HCT116 (cell line): ENCODE data around the gene BCL11B. TPM values are rescaled to one million over a fixed set of nuclear protein-coding genes. Genes with fewer than 3 reads are reported as not detected.

ENCODE experiments used
- ATAC-seq: fragments of 200-7000 bp; cut with Tn5 transposase; 2 replicates; pipeline ENCODE4 v1.9.1; 2020; ENCODE audit warnings: mild to moderate bottlenecking, moderate library complexity
- BruUV-seq: library from RNA; stranded (reverse); fragments of 400-500 nt; replicated peaks from 2 replicates; lab custom pipeline; 2021; lab: Mats Ljungman, UMichigan
- CTCF ChIA-PET: fragments of 300-600 bp; sonication (Branson Sonifier 250); formaldehyde crosslinking; loops from one replicate; lab custom pipeline; 2021; ENCODE audit warnings: antibody characterized with exemption; lab: Charles Lee
- POLR2A ChIA-PET: fragments of 300-600, 350-600 bp; sonication (Branson Sonifier 250); formaldehyde crosslinking; loops from one replicate; lab custom pipeline; 2021; ENCODE audit warnings: antibody characterized with exemption; lab: Charles Lee
- RAD21 ChIA-PET, 2 experiments: fragments of 300-600 bp; sonication (Branson Sonifier 250); formaldehyde crosslinking; loops; one replicate each; lab custom pipeline; 2023; ENCODE audit warnings: low total read pairs in 2 of 2; ENCODE audit not compliant: uncharacterized antibody in 2 of 2, unreplicated experiment in 2 of 2, low non-redundant PET in 1 of 2; lab: Charles Lee
- DNase-seq: peaks from one replicate; pipeline ENCODE4 v3.0.0-alpha.2; 2010; ENCODE audit warnings: low read depth, low spot score
- H2AFZ ChIP-seq: fragments of 200-600 bp; shearing (Covaris generic), sonication (generic); 2 replicates; pipeline ENCODE4 v1.6.1; 2017; ENCODE audit warnings: low read depth, mixed run types, mixed read lengths, antibody characterized with exemption, low read length; ENCODE audit not compliant: poor library complexity, severe bottlenecking
- H3K27ac ChIP-seq: 2 replicates; pipeline ENCODE4 v1.5.1; 2012; ENCODE audit warnings: low read depth, low read length
- H3K27me3 ChIP-seq: fragments of 200-600 bp; sonication (generic); 2 replicates; pipeline ENCODE4 v1.6.1; 2016; ENCODE audit warnings: mixed run types, low read length, mixed read lengths; ENCODE audit not compliant: insufficient read depth
- H3K36me3 ChIP-seq, 2 experiments: fragments of 200-500 bp in 1 of 2; fragments of 200-600 bp in 1 of 2; sonication (Bioruptor generic) in 1 of 2; sonication (generic) in 1 of 2; 2 replicates each; pipeline versions ENCODE4 v1.5.1 to v1.6.1; 2014 to 2016; ENCODE audit warnings: low read length in 2 of 2, inconsistent platforms in 1 of 2, mixed read lengths in 1 of 2, mixed run types in 1 of 2; ENCODE audit not compliant: insufficient read depth in 2 of 2, control insufficient read depth in 1 of 2
- H3K4me1 ChIP-seq, 2 experiments: fragments of 200-600 bp in 1 of 2; sonication (generic) in 1 of 2; 2 replicates each; pipeline versions ENCODE4 v1.5.1 to v1.6.1; 2012 to 2017; ENCODE audit warnings: low read length in 2 of 2, inconsistent platforms in 1 of 2, mild to moderate bottlenecking in 1 of 2, mixed read lengths in 1 of 2, mixed run types in 1 of 2, moderate library complexity in 1 of 2; ENCODE audit not compliant: insufficient read depth in 2 of 2, control insufficient read depth in 1 of 2
- H3K4me2 ChIP-seq: fragments of 200-600 bp; sonication (generic); 2 replicates; pipeline ENCODE4 v1.6.1; 2017; ENCODE audit warnings: mixed run types, low read length, mixed read lengths
- H3K4me3 ChIP-seq, 2 experiments: fragments of 200-600 bp in 1 of 2; sonication (generic) in 1 of 2; replicated peaks in 1 of 2; 2 replicates each; pipeline ENCODE4 v1.5.1; 2011 to 2016; ENCODE audit warnings: low read length in 2 of 2, control low read depth in 1 of 2, low read depth in 1 of 2, mild to moderate bottlenecking in 1 of 2, mixed read lengths in 1 of 2, mixed run types in 1 of 2
- H3K79me2 ChIP-seq: fragments of 200-600 bp; sonication (generic); 2 replicates; pipeline ENCODE4 v1.6.1; 2017; ENCODE audit warnings: mild to moderate bottlenecking, mixed run types, low read length, moderate library complexity, mixed read lengths; ENCODE audit not compliant: insufficient read depth
- H3K9ac ChIP-seq: fragments of 200-600 bp; sonication (generic); 2 replicates; pipeline ENCODE4 v1.6.1; 2016; ENCODE audit warnings: low read length, mixed read lengths
- H3K9me2 ChIP-seq: fragments of 200-600 bp; sonication (generic), shearing (Covaris generic); 2 replicates; pipeline ENCODE4 v1.6.1; 2017; ENCODE audit warnings: mixed run types, mild to moderate bottlenecking, moderate library complexity; ENCODE audit not compliant: insufficient read depth
- H3K9me3 ChIP-seq, 2 experiments: fragments of 200-500 bp in 1 of 2; fragments of 200-600 bp in 1 of 2; sonication (Bioruptor generic) in 1 of 2; sonication (generic) in 1 of 2; 2 replicates each; pipeline ENCODE4 v1.6.1; 2014 to 2017; ENCODE audit warnings: low read length in 2 of 2, mixed read lengths in 2 of 2, inconsistent platforms in 1 of 2, low read depth in 1 of 2, mild to moderate bottlenecking in 1 of 2, mixed run types in 1 of 2, moderate library complexity in 1 of 2; ENCODE audit not compliant: control insufficient read depth in 1 of 2, insufficient read depth in 1 of 2
- H4K20me1 ChIP-seq: fragments of 200-600 bp; sonication (generic), shearing (Covaris generic); 2 replicates; pipeline ENCODE4 v1.6.1; 2017; ENCODE audit warnings: mixed run types, mild to moderate bottlenecking, moderate library complexity; ENCODE audit not compliant: insufficient read depth
- ATF3 ChIP-seq: IDR thresholded peaks from 2 replicates; pipeline ENCODE4 v1.6.1; 2012
- CTCF ChIP-seq, 3 experiments: fragments of 200-600 bp in 1 of 3; sonication (generic) in 1 of 3; IDR thresholded peaks in 2 of 3; conservative IDR thresholded peaks in 1 of 3; 2 replicates each; pipeline ENCODE4 v1.5.1; 2012 to 2017; ENCODE audit warnings: low read depth in 2 of 3, low read length in 2 of 3, antibody characterized with exemption in 1 of 3, borderline replicate concordance in 1 of 3, control low read depth in 1 of 3, mild to moderate bottlenecking in 1 of 3, mixed read lengths in 1 of 3, mixed run types in 1 of 3, moderate library complexity in 1 of 3; ENCODE audit not compliant: insufficient read depth in 1 of 3
- EGR1 ChIP-seq: IDR thresholded peaks from 2 replicates; pipeline ENCODE4 v1.6.1; 2012; ENCODE audit warnings: low read depth
- ELF1 ChIP-seq: IDR thresholded peaks from 2 replicates; pipeline ENCODE4 v1.6.1; 2012; ENCODE audit warnings: low read depth, borderline replicate concordance
- EZH2 ChIP-seq: fragments of 200-600 bp; sonication (generic); IDR thresholded peaks from 2 replicates; pipeline ENCODE4 v1.6.1; 2017; ENCODE audit warnings: antibody characterized with exemption, mixed run types
- MAX ChIP-seq: IDR thresholded peaks from 2 replicates; pipeline ENCODE4 v1.6.1; 2012
- POLR2A ChIP-seq: IDR thresholded peaks from 2 replicates; pipeline ENCODE4 v1.7.0; 2011; ENCODE audit warnings: borderline replicate concordance; ENCODE audit not compliant: insufficient read depth, insufficient read length; ENCODE audit errors: extremely low read depth
- POLR2AphosphoS5 ChIP-seq: IDR thresholded peaks from 2 replicates; pipeline ENCODE4 v1.6.1; 2011; ENCODE audit warnings: mild to moderate bottlenecking, low read depth, low read length, moderate library complexity
- REST ChIP-seq: IDR thresholded peaks from 2 replicates; pipeline ENCODE4 v1.6.1; 2012; ENCODE audit warnings: low read depth
- YY1 ChIP-seq: IDR thresholded peaks from 2 replicates; pipeline ENCODE4 v1.6.1; 2011; ENCODE audit warnings: low read length, low read depth, moderate library complexity, mild to moderate bottlenecking; ENCODE audit not compliant: insufficient replicate concordance; ENCODE audit errors: extremely low read depth
- intact Hi-C: fragments of 100-400 bp; cut with micrococcal nuclease; formaldehyde crosslinking; loops from 2 replicates; pipeline ENCODE4 v1.10.0; 2022
- total RNA-seq: library from RNA; stranded (reverse); gene quantifications from one replicate; pipeline ENCODE4 v1.2.1, GENCODE V29; 2021; ENCODE audit not compliant: unreplicated experiment

Gene BCL11B
- total RNA-seq, 1 experiment from 2014 or later, result 1.1 TPM

GRCh38 chr14:99224116-99224910 lies 47.7 kb downstream of the BCL11B start:
- H2AFZ ChIP-seq, result no peak overlapping the region
- H3K79me2 ChIP-seq, result no peaks in the 10 kb centered on the region
- ChIA-PET POLR2A (no interaction called here), CTCF (no interaction called here), RAD21 (no interaction called here)
- TF ChIP-seq CTCF (IDR thresholded peaks at IDR 0.05 in 2 of 3, conservative IDR thresholded peaks at IDR 0.05 in 1 of 3; ENCODE audit: borderline replicate concordance in 1 of 3, insufficient read depth in 1 of 3, low read depth in 2 of 3, low read length in 2 of 3) (peak in 2 of 3 experiments; percentile 55 to 58; a peak in 4 of 6 replicates), MAX (no peak)
- no TSS peak for BruUV-seq
- no peaks in the 10 kb centered on the region for H3K27me3 ChIP-seq
- H3K9ac ChIP-seq, result no peak overlapping the region
- no peak overlapping the region for H3K4me2 ChIP-seq
- H3K4me1 ChIP-seq, result no peaks in the 10 kb centered on the region
- DNase-seq, result peak; percentile 22
- peak; percentile 96 for ATAC-seq
- no peaks in the 10 kb centered on the region for H3K9me3 ChIP-seq
- intact Hi-C loops, result no loop called here
- no peak overlapping the region for H3K27ac ChIP-seq
- H4K20me1 ChIP-seq, result no peaks in the 10 kb centered on the region
- H3K4me3 ChIP-seq, result no peak overlapping the region
- no peaks in the 10 kb centered on the region for H3K36me3 ChIP-seq
- no peaks in the 10 kb centered on the region for H3K9me2 ChIP-seq

GRCh38 chr14:99221445-99221844 lies 50.6 kb downstream of the BCL11B start:
- TF ChIP-seq EGR1, result no peak
- TF ChIP-seq MAX, result no peak
- TF ChIP-seq ATF3, result no peak
- no peak for TF ChIP-seq ELF1
- TF ChIP-seq POLR2A, result no peak
- TF ChIP-seq REST, result no peak
- no peak for TF ChIP-seq EZH2
- TF ChIP-seq POLR2AphosphoS5, result no peak
- no peak for TF ChIP-seq YY1
- DNase-seq (no peak), ATAC-seq (no peak)
- ChIA-PET CTCF (no interaction called here), POLR2A (no interaction called here), RAD21 (no interaction called here)
- no TSS peak for BruUV-seq
- Histone ChIP-seq H3K79me2 (no peaks in the 10 kb centered on the region), H4K20me1 (no peaks in the 10 kb centered on the region), H2AFZ (no peak overlapping the region), H3K9me2 (no peaks in the 10 kb centered on the region), H3K27ac (no peak overlapping the region), H3K4me1 (peaks cover 4% of the 10 kb centered on the region in 2 experiments), H3K27me3 (no peaks in the 10 kb centered on the region), H3K36me3 (no peaks in the 10 kb centered on the region), H3K9me3 (no peaks in the 10 kb centered on the region), H3K9ac (no peak overlapping the region), H3K4me2 (no peak overlapping the region), H3K4me3 (no peak overlapping the region)
- intact Hi-C loops, result no loop called here
